Uterus (tissue), 2 donors: Measurements from ENCODE around the gene TULP1.

Source experiments
- CTCF ChIP-seq, 4 experiments: fragments of 200-600 bp in 2 of 4; fragments of 450-650 bp in 2 of 4; sonication (generic) in 2 of 4; IDR thresholded peaks; one replicate each; pipeline ENCODE4 v1.5.1; 2016 to 2019; ENCODE audit warnings: antibody characterized with exemption in 4 of 4, mild to moderate bottlenecking in 2 of 4, moderate library complexity in 1 of 4
- POLR2A ChIP-seq, 2 donors: fragments of 450-650 bp; IDR thresholded peaks; one replicate each; pipeline ENCODE4 v1.6.1; 2016; ENCODE audit warnings: antibody characterized with exemption in 2 of 2, mild to moderate bottlenecking in 1 of 2, moderate library complexity in 1 of 2

- no peak for TF ChIP-seq CTCF (IDR thresholded peaks at IDR 0.05)
- TF ChIP-seq POLR2A (IDR thresholded peaks at IDR 0.05): peak; percentile 47 to 51
These were observed 22.5 kb downstream of the TULP1 start for GRCh38 chr6:35489995-35490791.
